ENCODE data around the gene DYRK1A.

The DYRK1A gene

GRCh38 chr21:37449302-37449937, 82.8 kb downstream of the DYRK1A start:
- TF ChIP-seq, protein P1, sequence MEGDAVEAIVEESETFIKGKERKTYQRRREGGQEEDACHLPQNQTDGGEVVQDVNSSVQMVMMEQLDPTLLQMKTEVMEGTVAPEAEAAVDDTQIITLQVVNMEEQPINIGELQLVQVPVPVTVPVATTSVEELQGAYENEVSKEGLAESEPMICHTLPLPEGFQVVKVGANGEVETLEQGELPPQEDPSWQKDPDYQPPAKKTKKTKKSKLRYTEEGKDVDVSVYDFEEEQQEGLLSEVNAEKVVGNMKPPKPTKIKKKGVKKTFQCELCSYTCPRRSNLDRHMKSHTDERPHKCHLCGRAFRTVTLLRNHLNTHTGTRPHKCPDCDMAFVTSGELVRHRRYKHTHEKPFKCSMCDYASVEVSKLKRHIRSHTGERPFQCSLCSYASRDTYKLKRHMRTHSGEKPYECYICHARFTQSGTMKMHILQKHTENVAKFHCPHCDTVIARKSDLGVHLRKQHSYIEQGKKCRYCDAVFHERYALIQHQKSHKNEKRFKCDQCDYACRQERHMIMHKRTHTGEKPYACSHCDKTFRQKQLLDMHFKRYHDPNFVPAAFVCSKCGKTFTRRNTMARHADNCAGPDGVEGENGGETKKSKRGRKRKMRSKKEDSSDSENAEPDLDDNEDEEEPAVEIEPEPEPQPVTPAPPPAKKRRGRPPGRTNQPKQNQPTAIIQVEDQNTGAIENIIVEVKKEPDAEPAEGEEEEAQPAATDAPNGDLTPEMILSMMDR (IDR thresholded peaks at IDR 0.05; ENCODE audit: low read depth, low read length, missing control alignments), result no peak
- Histone ChIP-seq H3K4me3 (ENCODE audit: low read depth, low read length) (no peak overlapping the region), H3K36me3 (replicated peaks) (no peaks in the 10 kb centered on the region), H3K27ac (no peak overlapping the region), H3K27me3 (replicated peaks) (no peaks in the 10 kb centered on the region)
- in situ Hi-C loops (cut with HindIII; ENCODE audit: low pct_ligation_motif_present, low sequenced_read_pairs), result no loop called here
- DNase-seq, result no peak

DNA sequence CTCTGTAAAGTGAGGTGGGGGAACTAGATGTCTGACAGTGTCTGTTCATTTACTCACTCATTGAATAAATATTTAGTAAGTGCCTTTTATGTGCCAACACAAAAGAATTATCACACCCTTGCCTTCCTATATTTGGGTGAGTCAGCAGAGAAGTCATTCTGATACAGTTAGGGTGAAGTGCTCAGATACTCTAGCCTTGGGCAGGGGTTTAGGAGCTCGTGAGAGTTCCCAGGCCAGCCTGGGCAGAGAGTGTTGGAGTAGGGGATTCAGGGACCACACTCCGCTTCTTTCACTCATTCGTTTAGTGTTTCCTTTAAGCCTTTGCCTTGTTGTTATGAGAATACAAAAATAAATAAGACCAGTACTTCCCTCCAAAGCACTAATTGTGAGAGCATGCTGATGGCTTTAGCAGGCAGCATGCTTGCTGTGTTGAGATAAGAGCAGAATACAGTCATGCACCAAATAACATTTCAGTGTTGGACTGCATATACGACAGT, 83.9 kb downstream of the DYRK1A start:
- no peaks in the 10 kb centered on the region for H3K36me3 ChIP-seq (replicated peaks)
- TF ChIP-seq, protein P1 (IDR thresholded peaks at IDR 0.05; ENCODE audit: low read depth, low read length, missing control alignments), result no peak

DNA sequence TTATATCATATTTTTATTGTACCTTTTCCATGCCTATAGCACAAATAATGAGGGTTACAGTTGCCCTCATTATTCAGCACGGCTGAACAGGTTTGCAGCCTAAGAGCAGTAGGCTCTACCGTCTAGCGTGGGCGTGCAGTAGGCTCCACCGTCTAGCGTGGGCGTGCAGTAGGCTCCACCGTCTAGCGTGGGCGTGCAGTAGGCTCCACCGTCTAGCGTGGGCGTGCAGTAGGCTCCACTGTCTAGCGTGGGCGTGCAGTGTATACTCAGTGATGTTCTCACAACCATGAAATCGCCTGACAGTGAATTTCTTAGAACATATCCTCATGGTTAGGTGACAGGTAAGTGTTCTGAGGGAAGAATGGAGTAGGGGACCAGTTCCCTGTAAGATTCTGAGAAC, 84.9 kb downstream of the DYRK1A start:
- in situ Hi-C loops (cut with HindIII; ENCODE audit: low pct_ligation_motif_present, low sequenced_read_pairs), result no loop called here
- peak overlapping the region; percentile 29 for H3K27ac ChIP-seq
- no peaks in the 10 kb centered on the region for H3K27me3 ChIP-seq (replicated peaks)
- H3K4me3 ChIP-seq (ENCODE audit: low read depth, low read length), result no peak overlapping the region
- TF ChIP-seq, protein P1 (IDR thresholded peaks at IDR 0.05; ENCODE audit: low read depth, low read length, missing control alignments), result no peak
- H3K36me3 ChIP-seq (replicated peaks), result no peaks in the 10 kb centered on the region
- no peak for DNase-seq

More for the DNA sequence above, 83.9 kb downstream of the DYRK1A start:
- Histone ChIP-seq H3K27me3 (replicated peaks) (no peaks in the 10 kb centered on the region), H3K4me3 (ENCODE audit: low read depth, low read length) (no peak overlapping the region), H3K27ac (peak overlapping the region; percentile 16)
- in situ Hi-C loops (cut with HindIII; ENCODE audit: low pct_ligation_motif_present, low sequenced_read_pairs), result no loop called here
- DNase-seq, result no peak

- in situ Hi-C loops (cut with HindIII; ENCODE audit: low pct_ligation_motif_present, low sequenced_read_pairs), result no loop called here
- TF ChIP-seq, protein P1 (IDR thresholded peaks at IDR 0.05; ENCODE audit: low read depth, low read length, missing control alignments), result no peak
- H3K27me3 ChIP-seq (replicated peaks), result no peaks in the 10 kb centered on the region
- peak overlapping the region; percentile 47 for H3K27ac ChIP-seq
- H3K36me3 ChIP-seq (replicated peaks), result no peaks in the 10 kb centered on the region
- peak; percentile 87 for DNase-seq
- no peak overlapping the region for H3K4me3 ChIP-seq (ENCODE audit: low read depth, low read length)
These were observed 85.7 kb downstream of the DYRK1A start for GRCh38 chr21:37452227-37452626.

DNA sequence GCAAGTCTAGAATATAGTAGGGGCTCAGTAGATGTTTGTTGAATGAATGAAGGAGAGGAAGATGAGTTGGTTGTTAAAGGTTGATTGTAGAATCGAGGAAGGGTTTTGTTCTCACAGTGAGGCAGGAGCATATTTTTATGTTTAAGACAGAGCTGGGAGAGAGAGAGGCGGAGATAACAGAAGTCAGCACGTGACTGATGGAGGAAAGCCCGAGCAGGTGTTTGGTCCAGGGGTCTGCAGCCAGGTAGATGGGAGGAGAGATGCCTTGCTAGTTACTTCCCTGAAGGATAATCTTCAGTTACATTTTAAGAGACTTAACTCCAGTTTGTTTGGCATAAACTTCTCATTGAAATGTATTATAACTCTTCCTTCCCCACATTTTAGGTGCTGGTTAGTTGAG, 86.8 kb downstream of the DYRK1A start:
- H3K36me3 ChIP-seq (replicated peaks), result no peaks in the 10 kb centered on the region
- H3K4me3 ChIP-seq (ENCODE audit: low read depth, low read length), result no peak overlapping the region
- in situ Hi-C loops (cut with HindIII; ENCODE audit: low pct_ligation_motif_present, low sequenced_read_pairs), result no loop called here
- no peaks in the 10 kb centered on the region for H3K27me3 ChIP-seq (replicated peaks)
- TF ChIP-seq, protein P1 (IDR thresholded peaks at IDR 0.05; ENCODE audit: low read depth, low read length, missing control alignments), result no peak
- DNase-seq, result no peak
- no peak overlapping the region for H3K27ac ChIP-seq

All from brain microvascular endothelial cell (primary cell).